ENCODE measurements around the gene SOCS4.

Gene SOCS4

GRCh38 chr14:55092341-55092740 is 65.3 kb downstream of the SOCS4 start:
- no peak for DNase-seq

- no peak for DNase-seq
Observed at GRCh38 chr14:55094292-55095157, 67.5 kb downstream of the SOCS4 start.

- DNase-seq, result no peak
Observed at GRCh38 chr14:55097881-55098560, 71.0 kb downstream of the SOCS4 start.

GRCh38 chr14:55098561-55098898 is 71.5 kb downstream of the SOCS4 start:
- no peak for DNase-seq

Measured in NCI-H1048 (cell line).